GM19239 (cell line): ENCODE results near the gene CDYL.
"Not testable (repeated sequence)": the region's sequence is repeated elsewhere in the genome, so short reads cannot be mapped to it uniquely, and the experiment has no call there.

Source experiments
- DNase-seq: peaks from one replicate; pipeline ENCODE4 v3.0.0; 2011; ENCODE audit warnings: low spot score; ENCODE audit not compliant: insufficient read length
- FAIRE-seq: peaks from 2 replicates; lab custom pipeline; 2011; peaks lifted over from hg19 to GRCh38; lab: Jason Lieb, UNC

Gene CDYL

GRCh38 chr6:4973415-4973814 lies 197.2 kb downstream of the CDYL start:
- no peak for FAIRE-seq
- no peak for DNase-seq

- FAIRE-seq, result no peak
- DNase-seq, result no peak
Measured at GRCh38 chr6:4973982-4974745, 198.0 kb downstream of the CDYL start.

- no peak for FAIRE-seq
- DNase-seq, result no peak
Measured at GRCh38 chr6:4974962-4975361, 198.8 kb downstream of the CDYL start.

DNA sequence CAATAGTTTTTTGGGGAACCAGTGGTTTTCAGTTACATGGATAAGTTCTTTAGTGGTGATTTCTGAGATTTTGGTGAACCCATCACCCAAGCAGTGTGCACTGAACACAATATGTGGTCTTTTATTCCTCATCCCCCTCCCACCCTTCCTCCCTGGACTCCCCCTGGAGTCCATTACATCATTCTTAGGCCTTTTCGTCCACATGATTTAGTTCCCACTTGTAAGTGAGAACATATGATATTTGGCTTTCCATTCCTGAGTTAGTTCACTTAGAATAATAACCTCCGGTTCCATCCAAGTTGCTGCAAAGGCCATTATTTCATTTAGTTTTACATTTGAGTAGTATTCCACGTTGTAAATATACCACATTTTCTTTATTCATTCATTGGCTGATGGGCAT lies 199.3 kb downstream of the CDYL start:
- FAIRE-seq (no peak), DNase-seq (no peak)

DNA sequence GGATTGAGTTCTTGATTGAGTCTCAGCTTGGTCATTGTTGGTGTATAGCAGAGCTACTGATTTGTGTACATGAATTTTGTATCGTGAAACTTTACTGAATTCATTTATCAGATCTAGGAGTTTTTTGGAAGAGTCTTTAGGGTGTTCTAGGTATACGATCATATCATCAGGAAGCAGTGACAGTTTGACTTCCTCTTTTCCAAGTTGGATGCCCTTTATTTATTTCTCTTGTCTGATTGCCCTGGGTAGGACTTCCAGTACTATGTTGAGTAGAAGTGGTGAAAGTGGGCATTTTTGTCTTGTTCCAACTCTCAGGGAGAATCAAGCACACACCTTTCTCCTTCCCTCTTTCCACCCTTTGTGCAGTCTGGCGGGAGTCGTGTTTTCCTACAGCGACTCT lies 201.3 kb downstream of the CDYL start:
- no peak for FAIRE-seq
- DNase-seq, result no peak

DNA sequence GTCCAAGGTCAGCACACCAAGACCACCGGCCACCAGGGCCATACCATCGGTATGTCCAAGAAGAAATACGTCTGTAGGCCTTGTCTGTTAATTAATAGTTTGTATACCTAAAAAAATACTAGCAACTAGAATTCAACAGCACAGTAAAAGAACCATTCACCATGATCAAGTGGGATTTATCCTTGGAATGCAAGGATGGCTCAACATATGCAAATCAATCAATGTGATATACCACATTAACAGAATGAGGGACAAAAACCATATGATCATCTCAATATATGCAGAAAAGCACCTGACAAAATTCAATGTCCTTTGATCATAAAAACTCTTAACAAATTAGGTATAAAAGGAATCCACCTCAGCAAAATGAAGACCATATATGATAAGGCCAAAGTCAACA lies 203.2 kb downstream of the CDYL start:
- DNase-seq, result no peak
- FAIRE-seq, result no peak

DNA sequence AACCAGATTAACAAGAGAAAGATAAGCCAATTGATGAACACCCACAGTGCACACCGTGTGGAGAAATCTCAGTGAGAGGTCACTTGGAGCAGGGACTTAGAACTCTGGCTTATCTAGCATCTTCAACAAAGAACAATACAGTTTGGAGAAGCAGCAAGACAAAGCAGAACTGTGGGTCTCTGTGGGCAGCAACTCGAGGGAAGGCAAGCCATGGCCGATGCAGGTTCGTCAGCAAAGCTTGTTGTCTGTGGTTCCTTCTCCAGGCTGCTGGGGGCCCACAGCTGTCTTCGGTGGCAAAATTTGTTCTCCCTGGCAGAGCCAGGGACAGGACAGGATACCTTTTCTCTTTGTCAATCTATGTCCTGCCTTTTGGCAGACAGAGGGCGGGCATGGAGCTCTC lies 205.6 kb downstream of the CDYL start:
- no peak for DNase-seq
- FAIRE-seq, result no peak

GRCh38 chr6:4983322-4983721 lies 207.1 kb downstream of the CDYL start:
- FAIRE-seq (no peak), DNase-seq (no peak)

GRCh38 chr6:4986999-4987398 lies 210.8 kb downstream of the CDYL start:
- DNase-seq (no peak), FAIRE-seq (no peak)

DNA sequence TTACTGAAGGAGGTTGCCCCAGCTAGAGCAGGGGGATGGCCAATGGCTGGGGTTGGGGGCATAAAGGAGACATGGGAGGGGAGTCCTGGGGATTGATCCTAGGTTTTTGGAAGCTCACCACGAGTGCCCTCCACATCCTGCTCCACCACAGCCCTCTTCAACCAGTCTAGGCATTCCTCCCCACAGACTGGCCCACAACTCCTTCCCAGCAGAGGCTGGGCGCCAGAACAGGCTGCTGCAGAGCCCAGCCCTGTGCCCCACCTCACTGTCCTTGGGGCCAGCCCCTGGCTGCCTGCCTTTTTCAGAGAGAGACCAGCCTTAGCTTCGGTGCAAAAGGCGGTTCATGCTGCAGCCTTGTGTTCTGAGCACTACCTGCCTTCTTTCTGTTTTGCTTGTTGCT lies 211.2 kb downstream of the CDYL start:
- no peak for DNase-seq
- FAIRE-seq, result no peak

DNA sequence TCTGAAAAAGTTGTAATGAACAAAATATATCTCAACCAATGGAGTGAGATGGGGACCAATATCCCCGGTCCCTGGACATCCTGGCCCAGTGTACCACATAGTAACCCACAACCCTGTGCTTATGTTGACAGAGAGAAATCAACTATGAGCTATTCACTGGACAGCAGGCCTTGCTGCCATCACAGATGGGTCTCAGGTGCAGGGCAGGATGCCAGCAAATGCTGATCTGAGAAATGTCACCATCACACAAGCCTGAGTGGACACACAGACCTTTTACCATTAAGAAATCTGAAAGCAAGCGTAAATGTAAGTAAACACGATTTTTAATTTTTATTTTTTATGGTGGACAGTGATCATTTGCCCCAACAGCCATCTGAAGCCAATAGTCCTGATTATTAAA lies 218.5 kb downstream of the CDYL start:
- DNase-seq, result no peak

GRCh38 chr6:4997862-4998261 lies 221.7 kb downstream of the CDYL start:
- FAIRE-seq, result no peak
- DNase-seq, result no peak

More for the DNA sequence above, 218.5 kb downstream of the CDYL start:
- FAIRE-seq, result no peak

DNA sequence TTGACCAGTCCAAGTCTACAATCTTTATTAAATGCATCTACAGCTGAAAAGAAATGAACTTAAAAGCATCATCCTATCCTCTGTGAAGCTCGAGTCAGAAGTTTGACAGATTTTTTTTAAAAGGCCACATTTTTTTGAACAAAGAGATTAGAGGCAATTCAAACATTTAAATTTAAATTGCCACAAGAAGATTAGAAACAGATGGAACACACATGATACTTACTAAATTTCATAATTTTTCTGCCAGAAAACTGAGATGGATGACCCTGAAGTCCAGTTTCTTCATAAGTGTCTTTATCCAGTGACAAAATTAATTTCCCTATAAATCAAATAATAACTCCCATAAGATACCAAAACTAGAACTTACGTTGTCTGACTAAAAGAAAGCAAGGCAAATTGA lies 223.4 kb downstream of the CDYL start:
- DNase-seq, result no peak
- FAIRE-seq, result no peak

GRCh38 chr6:5003604-5004372 lies 227.6 kb downstream of the CDYL start, which contains the start of gene RPP40:
TSS of gene RPP40 (minus strand) at chr6:5004037. CDS start at chr6:5004002, 35 bp downstream.
- peak; percentile 90 for DNase-seq
- FAIRE-seq, result peak; percentile 92

DNA sequence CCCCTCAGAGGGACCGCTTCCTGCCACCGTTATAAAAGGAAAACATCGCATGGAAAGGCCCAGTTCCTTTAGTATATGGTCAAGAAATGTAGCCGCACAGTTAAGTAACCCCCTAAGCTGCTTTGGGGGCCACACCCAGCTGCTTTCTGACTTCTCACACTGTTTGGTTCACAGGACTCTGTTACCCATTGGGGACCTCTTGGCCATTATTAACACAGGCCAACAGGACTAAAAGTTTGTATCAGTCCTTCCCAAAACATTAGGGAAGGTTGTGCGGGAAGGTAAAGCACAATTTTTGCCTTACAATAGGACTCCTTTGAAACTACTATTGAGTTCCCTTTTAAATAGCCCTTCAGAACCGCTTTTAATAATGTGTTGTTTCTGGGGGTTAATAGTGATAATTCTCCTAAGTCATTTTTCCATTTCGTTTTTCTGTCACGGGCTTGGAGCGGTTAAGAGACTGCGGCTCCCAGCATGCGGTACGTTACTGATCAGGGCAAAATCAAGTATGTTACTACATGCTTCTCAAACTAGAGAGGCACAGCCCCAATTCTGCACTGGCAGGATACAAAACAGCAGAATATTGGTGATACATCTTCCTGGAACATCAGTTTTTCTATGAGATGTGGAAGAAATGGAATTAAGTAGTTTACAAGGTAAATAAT lies 228.3 kb downstream of the CDYL start:
- FAIRE-seq (peak; percentile 47), DNase-seq (no peak)

DNA sequence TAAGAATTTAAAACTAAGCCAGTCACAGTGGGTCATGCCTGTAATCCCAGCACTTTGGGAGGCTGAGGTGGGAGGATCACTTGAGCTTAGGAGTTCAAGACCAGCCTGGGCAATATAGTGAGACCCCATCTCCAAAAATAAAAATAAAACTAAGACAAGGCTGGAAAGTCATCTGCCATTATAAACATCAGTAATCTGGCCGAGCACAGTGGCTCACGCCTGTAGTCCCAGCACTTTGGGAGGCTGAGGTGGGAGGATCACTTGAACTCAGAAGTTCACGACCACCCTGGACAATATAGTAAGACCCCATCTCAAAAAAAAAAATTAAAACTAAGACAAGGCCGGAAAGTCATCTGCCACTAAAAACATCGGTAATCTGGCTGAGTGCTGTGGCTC lies 228.8 kb downstream of the CDYL start:
- FAIRE-seq, result not testable (repeated sequence)

More for the DNA sequence above, 228.8 kb downstream of the CDYL start:
- not testable (repeated sequence) for DNase-seq
